ENCODE results near the gene TRPM5. TPM values are rescaled to one million over a fixed set of nuclear protein-coding genes. Genes with fewer than 3 reads are reported as not detected.
"Not testable (repeated sequence)": the region's sequence is repeated elsewhere in the genome, so short reads cannot be mapped to it uniquely, and the experiment has no call there.

Gene TRPM5
- total and polyA plus RNA-seq, 3 donors from 2014 or later: 0.46 to 1.1 (median 0.94) TPM

DNA sequence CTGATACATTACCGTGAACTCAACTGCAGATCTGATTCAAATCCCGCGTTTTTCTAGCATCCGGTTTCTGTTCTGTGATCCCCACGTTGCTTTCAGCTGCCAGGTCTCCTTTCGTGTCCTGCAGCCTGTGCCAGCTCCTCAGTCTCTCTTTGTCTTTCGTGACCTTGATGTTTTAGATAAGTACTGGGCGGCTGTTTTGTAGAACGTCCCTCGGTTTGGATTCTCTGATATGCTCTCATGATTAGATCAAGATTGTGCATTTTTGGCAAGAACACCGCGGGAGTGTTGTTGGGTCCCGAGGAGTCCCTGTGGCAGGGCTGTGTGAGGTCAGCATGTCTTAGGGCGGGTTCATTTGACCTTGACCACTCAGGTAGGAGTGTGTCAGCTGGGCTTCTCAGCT is 39.1 kb upstream of the TRPM5 start:
- DNase-seq: no peak
- H3K36me3 ChIP-seq (ENCODE audit: low read depth, missing control alignments): no peaks in the 10 kb centered on the region
- no peak overlapping the region for H3K27ac ChIP-seq
- H3K27me3 ChIP-seq: no peaks in the 10 kb centered on the region
- H3K4me1 ChIP-seq: no peaks in the 10 kb centered on the region
- H3K4me3 ChIP-seq: no peak overlapping the region
- H3K9me3 ChIP-seq: no peaks in the 10 kb centered on the region
- WGBS, 2 donors: 17 to 22% methylated on average over 14 of the region's 14 CpGs
- intact Hi-C loops (cut with DNase I; ENCODE audit: low total_unique reads): no loop called here
- no peak for TF ChIP-seq POLR2A (IDR thresholded peaks at IDR 0.05)
- TF ChIP-seq, protein P1, sequence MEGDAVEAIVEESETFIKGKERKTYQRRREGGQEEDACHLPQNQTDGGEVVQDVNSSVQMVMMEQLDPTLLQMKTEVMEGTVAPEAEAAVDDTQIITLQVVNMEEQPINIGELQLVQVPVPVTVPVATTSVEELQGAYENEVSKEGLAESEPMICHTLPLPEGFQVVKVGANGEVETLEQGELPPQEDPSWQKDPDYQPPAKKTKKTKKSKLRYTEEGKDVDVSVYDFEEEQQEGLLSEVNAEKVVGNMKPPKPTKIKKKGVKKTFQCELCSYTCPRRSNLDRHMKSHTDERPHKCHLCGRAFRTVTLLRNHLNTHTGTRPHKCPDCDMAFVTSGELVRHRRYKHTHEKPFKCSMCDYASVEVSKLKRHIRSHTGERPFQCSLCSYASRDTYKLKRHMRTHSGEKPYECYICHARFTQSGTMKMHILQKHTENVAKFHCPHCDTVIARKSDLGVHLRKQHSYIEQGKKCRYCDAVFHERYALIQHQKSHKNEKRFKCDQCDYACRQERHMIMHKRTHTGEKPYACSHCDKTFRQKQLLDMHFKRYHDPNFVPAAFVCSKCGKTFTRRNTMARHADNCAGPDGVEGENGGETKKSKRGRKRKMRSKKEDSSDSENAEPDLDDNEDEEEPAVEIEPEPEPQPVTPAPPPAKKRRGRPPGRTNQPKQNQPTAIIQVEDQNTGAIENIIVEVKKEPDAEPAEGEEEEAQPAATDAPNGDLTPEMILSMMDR (IDR thresholded peaks at IDR 0.05): no peak

DNA sequence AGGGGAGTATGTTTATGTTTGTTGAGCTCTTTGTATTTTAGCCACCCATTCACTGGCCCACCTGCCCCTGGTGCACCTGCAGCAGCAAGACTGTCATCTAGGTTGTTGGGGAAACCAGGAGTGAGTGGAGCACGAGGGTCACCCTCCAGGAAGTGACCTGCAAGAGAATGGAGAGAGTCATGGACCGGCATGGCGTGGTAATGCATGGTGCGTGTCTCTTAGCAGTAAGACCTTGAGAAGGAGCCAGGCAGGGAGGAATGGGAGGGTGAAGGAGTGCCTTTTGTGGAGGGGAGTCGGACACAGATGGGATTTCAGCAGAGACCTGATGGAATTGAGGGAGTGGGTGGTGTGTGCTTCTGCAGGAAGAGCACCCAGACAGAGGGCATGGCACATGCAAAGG is 38.4 kb upstream of the TRPM5 start:
- intact Hi-C loops (cut with DNase I; ENCODE audit: low total_unique reads): no loop called here
- no peak for TF ChIP-seq POLR2A (IDR thresholded peaks at IDR 0.05)
- TF ChIP-seq, protein P1 (IDR thresholded peaks at IDR 0.05): no peak
- DNase-seq: no peak
- no peak overlapping the region for H3K27ac ChIP-seq
- 26 to 48% methylated on average over 5 of the region's 5 CpGs for WGBS, 2 donors
- no peaks in the 10 kb centered on the region for H3K27me3 ChIP-seq
- no peaks in the 10 kb centered on the region for H3K4me1 ChIP-seq
- H3K9me3 ChIP-seq: no peaks in the 10 kb centered on the region
- H3K36me3 ChIP-seq (ENCODE audit: low read depth, missing control alignments): no peaks in the 10 kb centered on the region
- no peak overlapping the region for H3K4me3 ChIP-seq

DNA sequence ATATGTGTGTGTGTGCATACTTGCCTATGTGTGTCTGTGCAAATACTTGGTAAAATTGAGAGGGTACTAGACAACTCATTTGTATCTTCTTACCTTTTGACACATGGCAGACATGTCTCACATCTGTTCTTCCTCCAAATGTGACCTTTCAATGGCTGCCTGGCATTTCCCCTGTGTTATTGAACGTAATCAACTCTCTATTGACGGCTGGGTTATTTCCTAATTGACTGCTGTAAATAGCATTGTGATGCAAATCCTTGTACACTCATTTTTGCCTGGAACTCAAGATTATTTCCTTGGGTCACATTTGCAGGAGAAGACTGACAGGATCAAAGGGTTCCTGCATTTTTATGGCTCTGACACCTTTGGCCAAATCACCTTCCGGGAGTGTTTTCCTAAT is 37.9 kb upstream of the TRPM5 start:
- H3K4me3 ChIP-seq: no peak overlapping the region
- intact Hi-C loops (cut with DNase I; ENCODE audit: low total_unique reads): no loop called here
- H3K27me3 ChIP-seq: no peaks in the 10 kb centered on the region
- no peaks in the 10 kb centered on the region for H3K4me1 ChIP-seq
- WGBS, 2 donors: 54 to 66% methylated on average over 3 of the region's 3 CpGs
- TF ChIP-seq POLR2A (IDR thresholded peaks at IDR 0.05): no peak
- no peaks in the 10 kb centered on the region for H3K36me3 ChIP-seq (ENCODE audit: low read depth, missing control alignments)
- H3K27ac ChIP-seq: no peak overlapping the region
- no peak for DNase-seq
- H3K9me3 ChIP-seq: no peaks in the 10 kb centered on the region

DNA sequence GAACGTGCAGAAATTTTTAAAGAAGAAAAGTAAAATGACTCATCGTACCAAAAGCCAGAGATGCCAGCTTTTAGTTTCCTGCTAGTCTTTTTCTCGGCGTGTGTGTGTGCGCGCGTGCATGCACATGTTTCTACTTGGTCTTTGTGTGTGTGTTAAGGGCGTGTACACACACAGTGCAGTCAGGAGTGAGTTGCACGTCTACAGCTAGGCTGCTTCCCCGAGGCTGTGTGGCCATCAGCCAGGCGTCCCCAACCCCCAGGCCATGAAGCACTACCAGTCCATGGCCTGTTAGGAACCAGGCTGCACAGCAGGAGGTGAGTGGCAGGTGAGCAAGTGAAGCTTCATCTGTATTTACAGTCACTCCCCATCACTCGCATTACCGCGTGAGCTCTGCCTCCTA is 36.9 kb upstream of the TRPM5 start:
- Histone ChIP-seq H3K36me3 (ENCODE audit: low read depth, missing control alignments) (no peaks in the 10 kb centered on the region), H3K4me1 (no peaks in the 10 kb centered on the region), H3K27ac (no peak overlapping the region), H3K4me3 (no peak overlapping the region), H3K9me3 (no peaks in the 10 kb centered on the region), H3K27me3 (no peaks in the 10 kb centered on the region)
- no peak for TF ChIP-seq POLR2A (IDR thresholded peaks at IDR 0.05)
- TF ChIP-seq, protein P1 (IDR thresholded peaks at IDR 0.05): no peak
- no peak for DNase-seq
- WGBS, 2 donors: 78 to 87% methylated on average over 14 of the region's 14 CpGs
- intact Hi-C loops (cut with DNase I; ENCODE audit: low total_unique reads): no loop called here

DNA sequence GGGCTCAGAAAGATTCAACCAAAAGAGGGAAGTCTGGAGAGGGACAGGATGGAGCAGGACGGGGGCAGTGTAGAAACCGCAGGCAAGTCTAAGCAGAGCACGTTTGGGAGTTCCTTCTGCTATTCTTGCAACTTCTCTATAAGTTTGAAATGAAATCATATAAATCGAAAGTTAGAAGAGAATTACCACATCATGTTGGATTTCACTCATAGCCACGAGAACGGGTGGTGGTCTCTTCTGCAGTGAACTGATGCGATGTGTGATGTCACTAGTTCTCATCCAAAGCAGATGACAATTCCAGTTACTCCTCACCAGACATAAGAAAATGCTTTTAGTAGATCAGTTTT is 36.5 kb upstream of the TRPM5 start:
- H3K9me3 ChIP-seq: no peaks in the 10 kb centered on the region
- intact Hi-C loops (cut with DNase I; ENCODE audit: low total_unique reads): no loop called here
- TF ChIP-seq, protein P1 (IDR thresholded peaks at IDR 0.05): no peak
- no peak for TF ChIP-seq POLR2A (IDR thresholded peaks at IDR 0.05)
- no peaks in the 10 kb centered on the region for H3K36me3 ChIP-seq (ENCODE audit: low read depth, missing control alignments)
- no peaks in the 10 kb centered on the region for H3K27me3 ChIP-seq
- WGBS, 2 donors: 71 to 73% methylated on average over 7 of the region's 7 CpGs
- H3K4me3 ChIP-seq: no peak overlapping the region
- DNase-seq: no peak
- no peaks in the 10 kb centered on the region for H3K4me1 ChIP-seq
- no peak overlapping the region for H3K27ac ChIP-seq

DNA sequence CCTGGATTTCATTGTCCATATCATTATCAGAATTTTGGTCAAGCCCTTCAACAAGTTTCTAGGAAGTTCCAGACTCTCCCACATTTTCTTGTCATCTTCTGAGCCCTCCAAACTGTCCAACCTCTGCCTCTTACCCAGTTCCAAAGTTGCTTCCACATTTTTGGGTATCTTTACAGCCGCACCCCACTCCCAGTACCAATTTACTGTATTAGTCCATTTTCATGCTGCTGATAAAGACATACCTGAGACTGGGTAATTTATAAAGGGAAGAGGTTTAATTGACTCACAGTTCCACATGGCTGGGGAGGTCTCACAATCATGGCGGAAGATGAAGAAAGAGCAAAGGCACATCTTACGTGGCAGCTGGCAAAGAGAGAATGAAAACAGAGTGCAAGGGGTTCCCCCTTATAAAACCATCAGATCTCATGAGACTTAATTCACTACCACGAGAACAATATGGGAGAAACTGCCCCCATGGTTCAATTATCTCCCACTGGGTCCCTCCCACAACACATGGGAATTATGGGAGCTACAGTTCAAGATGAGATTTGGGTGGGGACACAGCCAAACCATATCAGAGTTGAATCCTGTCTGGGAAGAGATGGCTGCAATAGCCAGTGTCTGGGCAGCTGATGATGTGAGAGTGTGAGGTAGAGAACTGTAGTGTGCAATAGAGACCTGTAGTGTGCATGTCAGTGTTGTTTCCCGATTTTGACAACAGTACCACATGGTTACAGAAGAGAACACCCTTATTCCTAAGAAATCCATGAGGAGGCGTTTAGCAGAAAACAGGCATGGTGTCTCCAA is 36.0 kb upstream of the TRPM5 start:
- H3K27me3 ChIP-seq; DNase-seq; H3K4me3 ChIP-seq; H3K9me3 ChIP-seq; H3K4me1 ChIP-seq; H3K36me3 ChIP-seq (ENCODE audit: low read depth, missing control alignments); H3K27ac ChIP-seq; intact Hi-C loops (cut with DNase I; ENCODE audit: low total_unique reads): not testable (repeated sequence)
- 68 to 72% methylated on average over 6 of the region's 6 CpGs for WGBS, 2 donors

Data from testis (tissue), 3 donors.